H1 (cell line): Measurements from ENCODE around the gene FLT4. TPM values are rescaled to one million over a fixed set of nuclear protein-coding genes. Genes with fewer than 3 reads are reported as not detected.

Experiments used
- BCL11A ChIP-seq, 2 experiments: IDR thresholded peaks; one replicate each; pipeline ENCODE4 v1.6.1; 2011; ENCODE audit warnings: low read depth in 2 of 2, low read length in 2 of 2, mild to moderate bottlenecking in 2 of 2
- CREB1 ChIP-seq: IDR thresholded peaks from 2 replicates; pipeline ENCODE4 v1.6.1; 2012; ENCODE audit warnings: inconsistent platforms
- NRF1 ChIP-seq: IDR thresholded peaks from 2 replicates; pipeline ENCODE4 v1.6.1; 2011; ENCODE audit warnings: mild to moderate bottlenecking, low read depth, low read length, improper control_type of control experiment
- polyA plus RNA-seq, 7 experiments: library from polyadenylated mRNA; depleted of rRNA in 3 of 7; stranded (reverse) in 5 of 7; unstranded in 2 of 7; fragments of >200 nt in 5 of 7; fragments of 200-250 nt in 2 of 7; gene quantifications; 1 replicate in 5 of 7; 2 replicates in 1 of 7; 4 replicates in 1 of 7; pipeline versions ENCODE4 v1.2.1 to v1.2.3, GENCODE V29; 2011 to 2013; ENCODE audit warnings: missing spikeins in 2 of 7, mixed read lengths in 2 of 7
- total RNA-seq: library from RNA; stranded (reverse); fragmentation: NEBNext Ultra II Directional; extraction: Animal tissue kit (Norgen Biotek cat#: 25700); gene quantifications from 2 replicates; pipeline ENCODE4 v1.2.1, GENCODE V29; 2021

Gene FLT4
- total and polyA plus RNA-seq, 2 of the 8 experiments (the other 6 are each of a cell fraction or from before 2014, with no cell fraction given): 6.5 to 7.7 TPM

- no peak for TF ChIP-seq BCL11A (IDR thresholded peaks at IDR 0.05; ENCODE audit: low read depth in 2 of 2, low read length in 2 of 2)
- no peak for TF ChIP-seq NRF1
- TF ChIP-seq CREB1: no peak
Observed at GRCh38 chr5:180668835-180669596, 19.6 kb upstream of the FLT4 start (continued).
